ENCODE results near the gene HDAC4.
A peak's percentile ranks its signal among the peaks of the same experiment; 100 is the strongest.

HDAC4 gene

GRCh38 chr2:239425631-239426030 lies 24.8 kb upstream of the HDAC4 start:
- no peak for DNase-seq

DNA sequence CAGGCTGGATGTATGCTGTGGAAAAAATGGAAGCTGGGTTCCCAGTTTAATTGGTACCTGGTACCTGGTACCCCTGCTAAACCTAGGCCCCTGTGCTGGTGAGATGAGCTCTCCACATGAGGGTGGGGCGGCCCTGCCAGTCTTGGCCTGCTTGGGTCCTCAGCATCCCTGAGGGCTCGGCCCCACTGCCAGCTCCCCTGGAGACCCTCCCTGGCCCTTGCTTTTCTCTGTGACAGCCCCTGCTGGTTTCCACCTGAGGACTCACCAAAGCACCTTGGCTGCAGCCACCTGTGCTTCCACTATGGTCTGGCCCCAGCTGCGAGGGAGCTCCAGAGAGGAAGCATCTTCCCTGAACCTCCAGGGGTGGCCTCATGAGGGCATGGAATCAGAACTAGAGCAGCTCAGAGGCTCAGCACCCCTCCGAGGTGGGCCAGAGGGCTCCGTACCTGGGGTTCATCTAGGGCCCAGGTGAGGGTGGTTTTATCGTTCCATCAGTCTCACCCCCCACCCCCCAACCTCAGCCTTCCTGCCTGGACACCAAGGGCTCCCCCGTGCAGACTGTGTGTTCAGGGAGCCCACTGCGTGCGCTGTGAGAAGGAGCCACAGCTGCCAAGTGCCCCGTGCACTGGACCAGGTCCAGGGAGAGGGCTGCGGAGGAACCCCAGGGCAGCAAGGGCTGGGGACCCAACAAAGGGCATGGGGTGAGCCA lies 23.7 kb upstream of the HDAC4 start:
- DNase-seq, result no peak

DNA sequence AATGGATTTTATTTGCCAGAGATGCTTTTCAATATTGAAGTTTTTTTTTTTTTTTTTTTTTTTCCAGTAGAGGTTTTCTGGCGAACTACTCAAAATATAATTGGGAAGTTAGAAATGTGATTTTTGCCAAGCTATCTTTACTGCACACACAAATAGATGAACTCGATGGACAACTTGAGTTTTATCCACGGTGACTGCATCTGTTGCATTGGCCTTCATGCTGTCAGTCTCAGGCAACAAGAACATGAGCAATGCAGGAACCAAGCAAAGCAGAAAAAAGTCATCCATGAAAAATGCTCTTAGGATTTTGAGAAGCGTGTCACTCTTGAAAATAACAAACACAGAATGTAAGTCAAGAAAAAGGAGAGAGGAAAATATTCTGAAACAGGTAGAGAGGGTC lies 22.7 kb upstream of the HDAC4 start:
- no peak for DNase-seq

- no peak for DNase-seq
Measured at GRCh38 chr2:239421851-239422250, 21.0 kb upstream of the HDAC4 start.

DNA sequence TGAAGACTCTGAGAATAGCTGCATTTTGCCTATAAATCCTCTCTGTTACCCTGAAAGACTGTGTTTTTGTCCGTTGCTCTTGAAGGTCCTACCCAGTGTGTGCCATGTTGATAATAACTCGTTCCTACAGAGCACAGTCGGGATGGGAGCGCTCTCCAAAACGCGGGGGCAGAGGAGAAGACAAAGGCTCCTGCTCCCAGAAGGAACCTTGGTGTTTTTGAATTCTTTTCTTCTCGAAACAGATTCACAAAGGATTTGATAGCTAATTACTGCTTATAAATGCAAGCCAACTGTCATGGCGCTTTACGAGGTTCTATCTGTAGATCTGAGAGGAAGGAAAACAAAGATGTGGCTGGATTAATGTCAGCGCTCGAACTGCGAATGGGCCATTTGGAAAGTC lies 19.3 kb upstream of the HDAC4 start:
- no peak for DNase-seq

- no peak for DNase-seq
Measured at GRCh38 chr2:239418918-239419317, 18.1 kb upstream of the HDAC4 start.

DNA sequence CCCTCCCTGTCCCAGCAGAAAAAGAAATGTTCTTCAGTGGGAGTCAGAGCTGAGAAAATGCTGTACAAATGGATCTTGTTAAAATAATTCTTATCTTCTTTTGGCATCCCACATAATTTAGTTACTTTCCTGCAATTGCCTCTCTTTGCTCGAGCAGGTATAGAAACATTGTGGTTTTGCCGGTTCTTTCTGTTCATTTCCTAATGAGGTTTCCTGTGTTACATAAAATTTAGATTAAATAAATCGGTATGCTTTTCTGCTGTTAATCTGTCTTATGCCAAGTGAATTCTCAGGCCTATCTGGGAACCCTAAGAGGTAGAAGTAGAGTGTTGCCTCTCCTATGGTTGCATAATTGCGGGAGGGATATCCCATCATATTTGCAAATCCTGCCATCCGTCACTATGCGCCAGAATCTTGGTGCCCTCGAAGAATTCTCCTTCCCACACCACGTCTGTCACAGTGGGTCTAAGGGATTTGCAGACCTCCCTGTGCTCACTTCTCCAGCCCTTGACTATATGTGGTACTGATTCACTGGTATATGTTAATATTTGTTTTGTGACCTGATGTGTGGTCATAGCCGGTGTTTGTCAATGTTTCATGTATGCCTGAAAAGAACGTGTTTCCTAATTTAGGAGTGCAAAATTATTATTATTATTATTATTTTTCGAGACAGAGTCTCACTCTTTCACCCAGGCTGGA lies 12.2 kb upstream of the HDAC4 start:
- no peak for DNase-seq

- DNase-seq, result no peak
Measured at GRCh38 chr2:239411549-239412319, 10.9 kb upstream of the HDAC4 start.

GRCh38 chr2:239411117-239411516 lies 10.3 kb upstream of the HDAC4 start:
- no peak for DNase-seq

DNA sequence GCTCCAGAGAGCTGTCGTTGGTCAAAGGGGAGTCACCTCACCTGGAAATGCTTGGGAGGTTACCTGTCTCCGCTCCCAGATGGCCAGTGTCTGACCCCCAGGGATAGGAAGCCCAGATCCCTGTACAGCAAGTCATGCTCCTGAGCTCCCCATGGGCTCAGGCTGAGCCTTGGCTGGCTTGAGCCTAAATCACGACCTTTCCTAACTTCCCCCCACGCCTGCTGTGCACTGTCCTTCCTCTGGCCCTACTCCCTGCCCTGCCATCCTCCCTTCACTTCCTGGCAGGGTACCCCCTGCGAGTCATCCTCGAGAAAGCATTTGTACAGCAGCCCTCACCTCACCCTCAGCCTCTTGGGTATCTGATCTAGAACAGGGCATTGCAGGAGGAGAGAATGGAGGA lies 9.2 kb upstream of the HDAC4 start:
- no peak for DNase-seq

GRCh38 chr2:239407112-239407511 lies 6.3 kb upstream of the HDAC4 start:
- DNase-seq, result no peak

DNA sequence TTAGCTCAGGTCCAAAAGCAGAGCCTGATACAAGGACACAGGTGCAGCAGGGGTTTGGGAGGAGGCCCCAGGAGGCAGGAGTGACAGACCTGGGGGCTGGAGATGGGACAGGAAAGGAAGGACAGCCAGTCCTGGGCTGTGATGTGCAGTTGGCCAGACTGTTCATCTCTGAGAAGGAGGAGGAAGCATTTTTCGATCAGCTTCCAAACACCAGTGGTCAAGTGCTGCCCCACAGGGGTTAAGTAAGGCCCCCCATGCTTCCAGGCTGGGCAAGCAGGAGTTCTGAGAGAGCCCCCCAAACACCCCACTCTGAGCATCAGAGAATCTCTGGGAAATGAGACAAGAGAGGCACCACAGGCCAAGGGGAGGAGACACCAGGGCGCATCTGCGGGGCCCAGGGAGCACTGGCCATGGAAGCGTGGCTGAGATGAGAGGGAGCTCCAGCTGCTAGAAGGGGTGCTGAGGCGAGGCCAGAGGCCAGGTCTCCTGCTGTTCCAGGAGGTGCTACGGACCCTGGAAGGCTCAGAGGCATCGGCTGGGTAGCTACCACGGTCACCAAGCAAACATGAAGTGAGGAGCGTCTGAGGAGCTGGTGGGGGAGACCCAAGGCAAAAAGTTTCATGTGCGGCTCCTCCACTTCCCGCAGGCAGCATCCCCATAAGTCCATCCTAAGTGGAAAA lies 5.6 kb upstream of the HDAC4 start:
- no peak for DNase-seq

DNA sequence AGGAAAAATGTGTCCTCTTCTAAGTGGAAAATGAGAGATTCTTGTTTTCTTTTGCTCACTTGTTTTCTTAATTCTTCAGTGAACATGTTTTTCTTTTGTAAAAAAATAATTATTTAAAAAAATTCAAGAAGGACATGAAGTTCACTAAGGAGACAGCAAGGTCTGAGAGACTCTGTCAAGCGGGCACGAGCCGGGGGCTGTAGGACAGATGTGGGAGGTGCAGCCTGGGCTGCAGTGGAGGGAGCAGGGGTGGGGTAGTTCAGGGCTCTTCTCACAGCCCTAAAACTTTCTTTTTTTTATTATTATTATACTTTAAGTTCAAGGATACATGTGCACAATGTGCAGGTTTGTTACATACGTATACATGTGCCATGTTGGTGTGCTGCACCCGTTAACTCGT lies 4.3 kb upstream of the HDAC4 start:
- DNase-seq, result no peak

- DNase-seq, result no peak
Measured at GRCh38 chr2:239402666-239403065, 1.8 kb upstream of the HDAC4 start.

DNA sequence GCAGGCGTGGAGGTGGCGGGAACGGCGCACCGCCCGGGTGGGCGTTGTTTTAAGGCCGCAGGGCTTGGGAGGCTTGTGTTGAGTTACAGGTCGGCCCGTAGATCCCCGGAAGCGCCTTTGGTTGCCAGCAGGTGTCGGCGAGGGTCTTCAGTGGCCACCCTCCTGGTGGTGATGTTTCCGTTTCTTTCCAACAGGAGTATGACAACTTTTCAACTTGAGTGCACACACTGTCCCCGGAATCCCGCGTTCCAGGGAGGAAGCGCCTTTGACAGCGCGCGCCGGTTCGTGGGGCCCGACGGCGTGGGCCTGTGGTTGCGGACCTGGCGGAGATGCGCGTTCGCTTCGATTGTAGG lies 1.0 kb upstream of the HDAC4 start:
- peak; percentile 56 for DNase-seq

- DNase-seq, result peak; percentile 99
Measured at GRCh38 chr2:239401067-239401880, 454 bp upstream of the HDAC4 start.

- peak; percentile 34 for DNase-seq
Measured at GRCh38 chr2:239399921-239400595, 762 bp downstream of the HDAC4 start.

- DNase-seq, result peak; percentile 32
Measured at GRCh38 chr2:239399433-239399920, 1.3 kb downstream of the HDAC4 start.

DNA sequence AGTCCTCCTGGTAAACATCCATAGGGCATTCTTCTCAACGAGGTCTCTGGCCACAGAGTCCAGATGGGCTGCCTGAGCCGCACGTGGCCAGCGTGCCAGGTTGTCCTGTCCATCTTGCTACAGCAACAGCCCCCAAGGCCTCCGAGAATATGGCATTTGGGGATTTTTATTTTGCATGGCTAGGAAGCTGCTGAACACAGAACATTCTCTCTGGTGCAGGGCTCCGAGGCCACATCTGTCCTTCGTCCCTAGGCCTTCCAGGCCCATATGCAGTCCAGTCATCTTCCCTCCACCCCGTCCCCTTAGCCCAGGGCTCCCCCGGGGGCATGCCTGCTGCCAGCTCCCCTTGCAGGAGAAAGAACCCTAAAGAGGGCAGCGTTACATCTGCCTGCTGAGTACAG lies 2.3 kb downstream of the HDAC4 start:
- DNase-seq, result no peak

GRCh38 chr2:239397931-239398471 lies 2.8 kb downstream of the HDAC4 start:
- no peak for DNase-seq

DNA sequence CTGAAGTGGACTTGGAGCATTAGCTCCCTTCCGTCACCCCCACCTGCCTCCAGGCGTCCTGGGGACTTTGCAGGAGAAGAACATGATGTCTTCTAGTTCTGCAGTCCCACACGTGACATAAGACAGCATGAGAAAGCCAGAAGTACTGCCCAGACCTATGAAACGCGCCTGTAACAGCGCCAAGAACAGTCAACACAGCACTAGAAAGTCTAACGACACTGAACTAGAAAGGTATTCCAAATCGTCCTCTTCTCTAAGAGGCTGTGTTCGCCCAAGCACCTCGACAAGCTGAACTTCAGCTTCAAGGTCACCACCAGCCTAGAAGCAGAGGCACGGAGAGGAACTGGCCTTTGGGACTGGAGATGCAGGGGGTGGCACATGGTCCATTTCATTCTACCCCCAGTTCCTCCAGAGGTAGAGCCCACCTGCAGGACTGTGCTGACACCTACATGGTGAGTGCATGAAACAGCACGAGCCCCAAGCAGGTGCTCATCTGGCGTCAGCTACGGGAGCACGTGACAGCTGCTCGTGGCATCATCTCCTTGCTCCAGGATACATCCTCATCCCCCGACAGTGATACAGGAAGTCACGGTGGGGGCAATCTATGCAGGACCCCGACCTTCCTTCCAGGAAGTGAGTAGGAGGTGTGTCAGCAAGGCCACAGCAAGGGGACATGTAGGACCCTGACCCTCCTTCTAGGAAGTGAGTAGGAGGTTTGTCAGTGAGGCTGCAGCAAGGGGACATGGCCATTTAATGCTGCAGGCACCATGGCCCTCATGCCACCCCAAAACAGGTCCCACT lies 3.7 kb downstream of the HDAC4 start:
- DNase-seq, result peak; percentile 29

Data from activated CD4-positive, alpha-beta T cell treated with anti-CD3 and anti-CD28 coated beads, Interleukin-10, Interleukin-2, amounts not matched to agents 100 ng/mL and 50 ng/mL, durations not matched to agents 16 hours and 8 hours (primary cell).